Measurements from ENCODE around the gene ADGRB3. TPM values are rescaled to one million over a fixed set of nuclear protein-coding genes. Genes with fewer than 3 reads are reported as not detected.
"Not testable (repeated sequence)": the region's sequence is repeated elsewhere in the genome, so short reads cannot be mapped to it uniquely, and the experiment has no call there.

Gene ADGRB3
- polyA plus RNA-seq, 1 experiment = 0.12 TPM

- DNase-seq (ENCODE audit: low read depth) = no peak
- H3K4me3 ChIP-seq (ENCODE audit: low read depth, low read length) = no peak overlapping the region
- H3K36me3 ChIP-seq (ENCODE audit: control insufficient read depth, insufficient read depth, low read length) = no peaks in the 10 kb centered on the region
- POLR2A ChIA-PET = no interaction called here
- CTCF ChIA-PET = no interaction called here
- TF ChIP-seq CTCF (IDR thresholded peaks at IDR 0.05; ENCODE audit: insufficient read depth, low read depth, low read length) = no peak
- H3K27me3 ChIP-seq (ENCODE audit: control insufficient read depth, insufficient read depth, low read length) = no peaks in the 10 kb centered on the region
Measured at GRCh38 chr6:68777956-68778355, 142.9 kb downstream of the ADGRB3 start.

- no peak overlapping the region for H3K4me3 ChIP-seq (ENCODE audit: low read depth, low read length)
- DNase-seq (ENCODE audit: low read depth) = no peak
- TF ChIP-seq CTCF (IDR thresholded peaks at IDR 0.05; ENCODE audit: insufficient read depth, low read depth, low read length) = peak; percentile 25; the same call in 1 of the 2 replicates
- ChIA-PET POLR2A (no interaction called here), CTCF (no interaction called here)
- no peaks in the 10 kb centered on the region for H3K27me3 ChIP-seq (ENCODE audit: control insufficient read depth, insufficient read depth, low read length)
- H3K36me3 ChIP-seq (ENCODE audit: control insufficient read depth, insufficient read depth, low read length) = no peaks in the 10 kb centered on the region
Measured at GRCh38 chr6:68778356-68779020, 143.4 kb downstream of the ADGRB3 start.

GRCh38 chr6:68779366-68779765 lies 144.3 kb downstream of the ADGRB3 start:
- POLR2A ChIA-PET = no interaction called here
- Histone ChIP-seq H3K36me3 (ENCODE audit: control insufficient read depth, insufficient read depth, low read length) (no peaks in the 10 kb centered on the region), H3K4me3 (ENCODE audit: low read depth, low read length) (no peak overlapping the region), H3K27me3 (ENCODE audit: control insufficient read depth, insufficient read depth, low read length) (no peaks in the 10 kb centered on the region)
- no peak for TF ChIP-seq CTCF (IDR thresholded peaks at IDR 0.05; ENCODE audit: insufficient read depth, low read depth, low read length)
- no peak for DNase-seq (ENCODE audit: low read depth)
- CTCF ChIA-PET = interaction anchor here (1.2 kb wide), 1 partner anchor 22 kb away, joined by 3 read pairs; no protein-coding TSS in a partner anchor

GRCh38 chr6:68790128-68790527 lies 155.0 kb downstream of the ADGRB3 start:
- H3K27me3 ChIP-seq (ENCODE audit: control insufficient read depth, insufficient read depth, low read length); DNase-seq (ENCODE audit: low read depth); CTCF ChIA-PET; H3K36me3 ChIP-seq (ENCODE audit: control insufficient read depth, insufficient read depth, low read length); POLR2A ChIA-PET; H3K4me3 ChIP-seq (ENCODE audit: low read depth, low read length): not testable (repeated sequence)

- CTCF ChIA-PET; H3K4me3 ChIP-seq (ENCODE audit: low read depth, low read length); H3K36me3 ChIP-seq (ENCODE audit: control insufficient read depth, insufficient read depth, low read length); DNase-seq (ENCODE audit: low read depth); POLR2A ChIA-PET; H3K27me3 ChIP-seq (ENCODE audit: control insufficient read depth, insufficient read depth, low read length): not testable (repeated sequence)
Measured at GRCh38 chr6:68814976-68815375, 179.9 kb downstream of the ADGRB3 start.

- H3K36me3 ChIP-seq (ENCODE audit: control insufficient read depth, insufficient read depth, low read length) = no peaks in the 10 kb centered on the region
Measured at GRCh38 chr6:68826501-68826900, 191.4 kb downstream of the ADGRB3 start.

More at GRCh38 chr6:68826501-68826900, 191.4 kb downstream of the ADGRB3 start:
- Histone ChIP-seq H3K27me3 (ENCODE audit: control insufficient read depth, insufficient read depth, low read length) (no peaks in the 10 kb centered on the region), H3K4me3 (ENCODE audit: low read depth, low read length) (no peak overlapping the region)
- ChIA-PET POLR2A (no interaction called here), CTCF (no interaction called here)
- TF ChIP-seq CTCF (IDR thresholded peaks at IDR 0.05; ENCODE audit: insufficient read depth, low read depth, low read length) = no peak
- DNase-seq (ENCODE audit: low read depth) = no peak
